GM12891 (cell line): ENCODE data around the gene NLRP1.

Source experiments
- POLR2A ChIP-seq: IDR thresholded peaks from 2 replicates; pipeline ENCODE4 v1.6.1; 2011; ENCODE audit warnings: low read depth, low read length, control low read depth
- POLR2AphosphoS5 ChIP-seq: IDR thresholded peaks from 2 replicates; pipeline ENCODE4 v1.6.1; 2011; ENCODE audit warnings: low read depth, low read length, control low read depth

DNA sequence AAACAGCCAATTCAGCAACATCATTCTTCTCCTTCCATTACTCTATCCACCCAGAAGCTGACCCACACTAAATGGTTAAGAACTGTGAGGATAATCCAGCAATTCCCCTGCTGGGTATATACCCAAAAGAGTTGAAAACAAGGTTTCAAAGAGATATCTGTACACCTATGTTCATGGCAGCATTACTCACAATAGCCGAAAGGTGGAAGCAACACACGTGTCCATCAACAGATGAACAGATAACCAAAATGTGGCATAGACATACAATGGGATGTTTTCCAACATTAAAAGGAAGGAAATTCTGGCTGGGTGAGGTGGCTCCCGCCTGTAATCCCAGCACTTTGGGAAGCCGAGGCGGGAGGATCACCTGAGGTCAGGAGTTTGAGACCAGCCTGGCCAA is 78.0 kb downstream of the NLRP1 start:
- TF ChIP-seq POLR2A (no peak), POLR2AphosphoS5 (no peak)
